ENCODE measurements around the gene RPL27A.

Gene RPL27A

GRCh38 chr11:8702598-8702915 lies 20.0 kb downstream of the RPL27A start:
- no peak for DNase-seq

- no peak for DNase-seq
These were observed 21.5 kb downstream of the RPL27A start for GRCh38 chr11:8704136-8704535.

GRCh38 chr11:8705146-8705545 lies 22.6 kb downstream of the RPL27A start:
- DNase-seq: no peak

GRCh38 chr11:8706673-8707432 lies 24.3 kb downstream of the RPL27A start:
- DNase-seq: no peak

- DNase-seq: no peak
These were observed 25.1 kb downstream of the RPL27A start for GRCh38 chr11:8707541-8708191.

- no peak for DNase-seq
These were observed 26.5 kb downstream of the RPL27A start for GRCh38 chr11:8709002-8709672.

DNA sequence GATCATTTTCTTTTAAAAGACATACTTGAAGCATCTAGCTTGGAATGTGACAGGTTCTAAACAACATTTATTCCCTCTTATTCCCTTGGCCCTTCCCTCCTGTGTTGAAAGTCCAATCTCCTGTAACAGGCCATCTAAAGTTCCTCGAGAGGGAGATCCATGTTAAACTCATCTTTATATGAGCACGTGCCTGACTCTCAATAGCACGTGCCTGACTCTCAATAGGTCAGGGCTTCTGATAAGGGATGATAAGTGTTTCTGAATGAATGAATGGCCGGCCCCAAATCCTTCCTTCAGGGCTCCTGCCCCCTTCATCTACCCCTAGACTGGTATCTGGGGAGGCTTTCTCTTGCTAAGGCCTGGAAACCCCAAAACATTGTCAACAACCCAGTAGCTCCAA lies 27.2 kb downstream of the RPL27A start:
- no peak for DNase-seq

- DNase-seq: no peak
These were observed 29.4 kb downstream of the RPL27A start for GRCh38 chr11:8711895-8712442.

DNA sequence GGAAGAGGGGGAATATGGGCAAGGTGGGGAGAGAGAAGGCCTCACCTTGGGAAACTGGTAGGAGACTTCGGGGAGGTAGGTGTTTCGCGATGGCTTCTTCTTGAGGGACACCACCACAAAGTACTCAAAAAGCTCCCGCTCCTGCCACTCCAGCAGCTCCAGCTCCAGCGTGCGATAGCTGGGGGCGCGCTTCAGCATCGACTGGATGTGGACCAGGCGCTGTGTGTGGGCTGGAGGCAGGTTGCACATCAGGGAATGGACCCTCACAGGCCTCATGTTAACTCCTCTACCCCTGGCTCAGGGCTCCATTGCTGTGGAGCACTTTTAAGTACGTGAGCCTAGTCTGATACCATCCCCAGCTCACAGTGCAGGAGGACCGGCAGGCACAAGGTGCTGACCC lies 29.9 kb downstream of the RPL27A start:
- no peak for DNase-seq

DNA sequence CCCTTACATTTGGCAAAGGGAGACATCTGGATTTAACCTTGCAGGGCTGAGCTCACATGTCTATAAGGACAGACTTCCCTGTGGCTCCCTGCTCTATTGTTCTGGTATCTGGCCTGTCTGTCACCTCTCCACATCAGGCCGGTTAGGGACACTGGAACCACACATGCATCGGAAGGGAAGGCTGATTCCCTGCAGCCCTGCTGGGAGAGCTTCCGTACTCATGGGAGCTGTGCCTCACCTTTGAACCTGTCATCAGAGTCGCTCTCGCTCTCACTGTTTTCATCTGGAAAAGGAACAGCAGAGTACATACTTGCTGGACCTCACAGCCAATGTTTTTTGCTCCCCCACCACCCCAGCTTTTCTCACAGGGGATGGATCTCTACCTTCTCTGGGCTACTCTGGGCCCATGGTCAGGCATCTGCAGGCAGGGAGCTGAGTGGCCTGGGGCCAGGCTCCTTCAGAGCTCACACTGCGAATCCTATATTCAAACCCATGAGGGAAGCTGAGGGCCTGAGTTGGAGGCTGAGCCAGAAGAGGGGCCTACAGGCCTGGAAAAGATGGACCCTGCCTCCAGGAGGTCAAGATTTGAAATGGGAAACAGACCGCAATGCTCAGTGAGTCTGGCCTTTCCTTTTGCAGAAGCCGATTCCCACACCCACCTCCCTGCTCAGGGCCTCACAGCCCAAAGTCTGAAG lies 31.3 kb downstream of the RPL27A start:
- no peak for DNase-seq

GRCh38 chr11:8714622-8715225 lies 32.1 kb downstream of the RPL27A start:
- no peak for DNase-seq

DNA sequence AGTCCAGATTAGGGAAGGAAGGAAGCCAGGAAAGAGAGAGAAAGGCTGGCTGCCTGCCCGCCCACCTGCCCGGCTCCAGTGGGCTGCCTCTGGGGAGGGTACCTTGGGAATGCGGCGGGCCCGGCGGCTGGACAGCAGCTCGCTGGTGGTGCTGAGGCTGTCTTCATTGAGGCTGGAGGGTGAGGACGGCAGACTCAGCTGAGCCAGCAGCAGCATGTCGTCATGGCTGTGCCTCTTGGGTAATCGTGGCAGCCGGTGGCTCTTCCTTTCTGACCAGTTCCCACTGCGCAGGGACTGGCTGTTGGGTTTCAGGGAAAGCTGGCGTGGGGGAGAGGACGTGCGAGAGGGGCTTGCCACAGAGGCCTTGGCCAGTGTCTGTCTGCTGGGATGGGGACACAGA lies 32.9 kb downstream of the RPL27A start:
- no peak for DNase-seq

DNA sequence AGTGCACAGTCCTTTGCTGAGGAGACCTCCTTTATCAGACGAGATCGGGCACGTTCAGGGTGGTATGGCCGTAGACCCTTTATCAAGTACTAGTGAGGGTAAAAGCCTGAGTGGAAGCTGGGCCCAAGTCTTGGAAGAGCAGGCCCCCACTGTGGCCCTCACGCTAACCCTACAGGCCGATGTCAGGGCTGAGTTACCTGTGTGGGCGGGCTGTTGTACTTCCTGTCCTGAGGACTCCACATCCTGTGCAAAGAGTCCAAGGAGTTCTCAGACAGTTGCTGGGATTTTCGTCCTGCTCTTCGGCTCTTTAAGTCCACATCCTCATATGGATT lies 34.9 kb downstream of the RPL27A start:
- DNase-seq: no peak

DNA sequence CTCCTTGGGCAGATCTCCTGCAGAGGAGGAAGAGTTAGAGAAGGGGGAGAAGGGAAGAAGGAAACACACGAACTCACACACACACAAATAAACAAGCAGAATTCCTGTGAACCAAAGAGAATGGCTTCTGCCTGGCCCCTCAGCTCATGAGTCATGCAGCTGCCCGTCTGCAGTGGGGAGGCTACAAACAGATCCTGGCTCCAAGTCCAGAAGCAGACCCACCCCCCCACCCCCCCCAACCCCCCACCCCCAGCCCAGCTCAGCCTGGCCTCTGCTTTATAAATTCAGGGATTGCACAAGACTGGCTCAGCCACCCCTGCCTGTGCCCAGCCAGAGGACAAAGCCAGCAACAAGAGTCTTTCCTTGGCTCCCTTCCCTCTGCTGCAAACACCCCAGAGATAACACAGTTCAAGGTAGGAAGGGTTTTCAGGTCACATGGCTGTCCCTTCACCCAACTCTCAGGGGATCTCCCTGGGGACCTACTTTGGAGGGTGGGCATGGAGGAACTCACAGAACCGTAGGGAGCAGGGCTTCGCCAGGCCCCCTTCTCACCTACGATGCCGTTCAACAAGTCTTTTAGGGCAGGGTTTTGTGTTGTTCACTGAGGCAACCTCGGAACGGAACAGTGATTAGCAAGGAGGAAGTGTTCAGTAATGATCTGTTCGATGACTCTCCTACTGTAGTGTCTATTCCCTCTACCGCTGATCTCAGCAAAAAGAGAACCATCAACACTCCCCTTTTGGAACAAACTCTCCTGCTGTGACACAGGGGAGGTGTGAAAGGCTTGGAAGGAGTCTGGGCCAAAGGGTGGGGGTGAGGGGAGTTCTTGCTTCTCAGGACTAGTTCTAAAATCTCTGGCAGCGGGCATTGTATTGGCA lies 35.5 kb downstream of the RPL27A start:
- DNase-seq: no peak

DNA sequence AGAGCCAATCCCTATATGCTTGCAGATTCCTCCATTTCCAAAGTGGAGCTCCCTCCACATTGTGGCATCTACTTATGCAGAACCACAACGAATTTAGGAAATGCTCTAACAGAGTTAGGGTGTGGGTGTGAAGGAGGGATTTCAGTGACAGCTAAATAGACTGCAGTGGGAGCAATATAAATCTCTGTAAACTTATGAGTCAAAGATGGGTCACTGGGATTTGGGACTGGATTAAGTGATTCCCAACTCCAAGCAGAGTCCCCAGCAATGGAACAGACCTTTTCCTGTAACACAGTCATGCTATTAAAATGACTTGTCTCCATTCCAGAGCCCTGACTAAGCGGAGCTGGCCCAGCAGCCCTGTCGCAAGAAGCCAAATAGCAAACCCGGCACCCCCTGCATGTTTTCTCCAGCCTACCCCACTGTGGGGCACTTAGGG lies 36.6 kb downstream of the RPL27A start:
- no peak for DNase-seq

GRCh38 chr11:8719721-8720120 lies 37.1 kb downstream of the RPL27A start:
- no peak for DNase-seq

- no peak for DNase-seq
These were observed 37.8 kb downstream of the RPL27A start for GRCh38 chr11:8720352-8720751.

DNA sequence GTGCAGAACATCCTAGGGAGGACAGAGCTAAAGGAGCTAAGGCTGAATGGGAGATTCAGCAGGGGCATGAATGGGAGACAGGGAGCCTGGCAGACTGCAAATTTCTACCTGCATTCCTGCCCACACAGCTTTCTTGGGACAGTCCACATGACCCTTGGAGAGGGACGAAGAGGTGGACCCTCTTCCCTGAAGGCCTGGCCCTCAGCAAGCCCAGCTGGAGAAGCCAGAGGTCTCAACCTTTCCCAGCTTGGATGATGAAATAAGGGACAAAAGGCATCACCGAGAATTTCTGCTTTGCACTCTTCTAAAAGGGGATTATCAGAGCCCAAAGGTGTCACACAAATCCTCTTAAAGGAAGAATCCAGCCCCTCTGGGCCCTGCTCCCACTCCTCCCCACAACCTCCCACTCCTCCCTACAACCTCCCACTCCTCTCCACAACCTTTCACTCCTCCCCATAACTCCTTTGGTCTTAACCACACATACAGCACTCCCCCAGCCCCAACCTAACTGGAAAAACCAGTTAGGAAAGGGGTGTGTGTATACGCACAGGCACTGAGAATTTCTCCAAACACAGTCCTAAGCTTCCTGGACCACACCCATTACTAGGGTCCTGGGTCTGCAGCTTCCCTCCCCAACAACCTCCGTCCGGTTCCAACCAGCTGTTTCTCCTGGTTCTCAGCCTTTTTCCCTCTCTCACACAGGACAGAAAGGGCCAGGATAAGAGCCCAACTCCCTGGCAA lies 38.4 kb downstream of the RPL27A start:
- DNase-seq: no peak

DNA sequence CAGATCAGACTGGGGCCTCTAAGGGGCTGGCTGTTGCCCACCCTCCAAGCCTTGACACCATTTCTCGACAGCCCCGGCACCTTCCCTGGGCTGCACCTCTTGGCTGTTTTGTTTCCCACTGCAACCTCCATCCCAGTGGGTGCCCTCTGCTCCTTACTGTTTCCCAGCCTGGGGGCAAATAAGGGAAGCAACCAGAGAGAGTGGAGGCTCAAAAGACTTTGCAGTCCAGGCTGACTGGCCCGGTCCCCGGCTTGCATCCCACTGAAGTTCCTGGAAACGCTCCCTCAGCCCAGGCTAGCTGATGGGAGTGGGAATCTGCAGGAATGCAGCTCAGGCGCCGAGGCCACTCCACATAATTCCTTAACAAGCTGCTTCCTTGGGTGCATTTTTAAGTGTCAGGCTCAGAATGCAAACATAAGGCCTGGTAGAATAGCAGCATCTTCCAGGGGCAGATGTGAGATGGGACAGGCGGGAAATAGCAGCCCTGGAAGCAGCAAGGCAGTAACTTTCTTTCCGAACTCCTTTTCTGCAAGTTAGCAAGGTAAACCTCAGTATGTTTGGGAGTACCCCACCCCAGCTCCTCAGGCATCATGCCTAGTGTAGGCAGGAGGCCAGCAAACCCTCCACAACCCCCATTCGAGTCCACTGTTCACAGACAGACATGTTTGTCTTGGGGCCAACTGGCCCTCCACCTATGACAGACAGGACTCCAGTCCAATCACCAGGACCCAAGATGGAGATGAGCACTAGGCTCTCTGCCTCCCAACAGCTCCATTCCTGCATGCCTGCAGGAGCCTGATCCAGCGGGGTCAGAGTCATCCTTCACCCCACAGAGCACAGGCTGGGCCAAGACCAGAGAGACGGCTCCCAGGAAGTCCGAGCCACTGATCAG lies 39.3 kb downstream of the RPL27A start:
- DNase-seq: no peak

- no peak for DNase-seq
These were observed 40.2 kb downstream of the RPL27A start for GRCh38 chr11:8722809-8723208.

All from COR-L47 (cell line).